ENCODE data around the gene XYLB.
A peak's percentile ranks its signal among the peaks of the same experiment; 100 is the strongest.

- TF ChIP-seq EP300 (IDR thresholded peaks at IDR 0.05) (no peak), CTCF (IDR thresholded peaks at IDR 0.05) (peak; percentile 76 to 92 (median 85)), POLR2A (IDR thresholded peaks at IDR 0.05) (no peak)
Observed at GRCh38 chr3:38346587-38347410, at the start of gene XYLB.

All from ovary (tissue), 3 donors.